Upper lobe of right lung (tissue), 1 donor: ENCODE results near the gene ACVR1B. TPM values are rescaled to one million over a fixed set of nuclear protein-coding genes. Genes with fewer than 3 reads are reported as not detected.
A peak's percentile ranks its signal among the peaks of the same experiment; 100 is the strongest.

Experiments used
- ATAC-seq: fragments of 200-7000 bp; cut with Tn5 transposase; one replicate; pipeline ENCODE4 v1.9.1; 2020; ENCODE audit warnings: mild to moderate bottlenecking, moderate library complexity
- DNase-seq: peaks from one replicate; pipeline ENCODE4 v3.0.0-alpha.2; 2020
- H3K27ac ChIP-seq: fragments of 200-600 bp; one replicate; pipeline ENCODE4 v1.8.0; 2022
- H3K27me3 ChIP-seq: fragments of 200-600 bp; one replicate; pipeline ENCODE4 v1.8.0; 2022; ENCODE audit warnings: mild to moderate bottlenecking
- H3K36me3 ChIP-seq: fragments of 200-600 bp; one replicate; pipeline ENCODE4 v1.8.0; 2022
- H3K4me1 ChIP-seq: fragments of 200-600 bp; one replicate; pipeline ENCODE4 v1.8.0; 2022
- H3K4me3 ChIP-seq: fragments of 200-600 bp; one replicate; pipeline ENCODE4 v1.8.0; 2022; ENCODE audit warnings: mild to moderate bottlenecking
- H3K9me3 ChIP-seq: fragments of 200-600 bp; one replicate; pipeline ENCODE4 v1.8.0; 2022
- CTCF ChIP-seq: fragments of 200-600 bp; IDR thresholded peaks from one replicate; pipeline ENCODE4 v1.8.0; 2022; ENCODE audit warnings: antibody characterized with exemption
- intact Hi-C: fragments of 100-400 bp; cut with DNase I; formaldehyde crosslinking; loops from one replicate; pipeline ENCODE4 v1.11.0; 2022
- total RNA-seq: library from RNA; stranded (reverse); fragmentation: NEBNext Ultra II Directional; extraction: Animal tissue kit (Norgen Biotek cat#: 25700); gene quantifications from one replicate; pipeline ENCODE4 v1.2.1, GENCODE V29; 2021
- donor health status: DM: no; HTN: yes; CAD: no; lungs with severe emphysema.

ACVR1B gene
- total RNA-seq, 1 donor from 2014 or later: 33.5 TPM

GRCh38 chr12:51941604-51942003 lies 9.9 kb upstream of the ACVR1B start:
- intact Hi-C loops: no loop called here
- DNase-seq: no peak

GRCh38 chr12:51942056-51942455 lies 9.4 kb upstream of the ACVR1B start:
- no peaks in the 10 kb centered on the region for H3K9me3 ChIP-seq
- intact Hi-C loops: no loop called here
- H3K27me3 ChIP-seq: no peaks in the 10 kb centered on the region
- no peak for ATAC-seq
- no peak overlapping the region for H3K27ac ChIP-seq
- no peak for DNase-seq
- H3K4me1 ChIP-seq: peaks cover 7% of the 10 kb centered on the region
- H3K4me3 ChIP-seq: no peak overlapping the region
- no peaks in the 10 kb centered on the region for H3K36me3 ChIP-seq
- no peak for TF ChIP-seq CTCF

More at GRCh38 chr12:51941604-51942003, 9.9 kb upstream of the ACVR1B start:
- Histone ChIP-seq H3K4me1 (peaks cover 7% of the 10 kb centered on the region), H3K9me3 (no peaks in the 10 kb centered on the region), H3K27ac (no peak overlapping the region), H3K27me3 (no peaks in the 10 kb centered on the region), H3K36me3 (no peaks in the 10 kb centered on the region), H3K4me3 (no peak overlapping the region)
- ATAC-seq: peak; percentile 17
- no peak for TF ChIP-seq CTCF

GRCh38 chr12:51942501-51943000 lies 8.9 kb upstream of the ACVR1B start:
- Histone ChIP-seq H3K36me3 (no peaks in the 10 kb centered on the region), H3K27me3 (no peaks in the 10 kb centered on the region), H3K27ac (no peak overlapping the region), H3K4me1 (peaks cover 7% of the 10 kb centered on the region), H3K4me3 (no peak overlapping the region), H3K9me3 (no peaks in the 10 kb centered on the region)
- no peak for TF ChIP-seq CTCF
- no peak for ATAC-seq
- intact Hi-C loops: no loop called here
- no peak for DNase-seq

GRCh38 chr12:51943346-51943745 lies 8.2 kb upstream of the ACVR1B start:
- no peak for TF ChIP-seq CTCF
- peaks cover 7% of the 10 kb centered on the region for H3K4me1 ChIP-seq
- ATAC-seq: no peak

GRCh38 chr12:51944608-51945233 lies 6.8 kb upstream of the ACVR1B start:
- no peaks in the 10 kb centered on the region for H3K9me3 ChIP-seq
- no peaks in the 10 kb centered on the region for H3K36me3 ChIP-seq
- H3K4me3 ChIP-seq: no peak overlapping the region
- H3K4me1 ChIP-seq: peaks cover 7% of the 10 kb centered on the region
- intact Hi-C loops: no loop called here
- no peak for TF ChIP-seq CTCF
- ATAC-seq: no peak
- no peak overlapping the region for H3K27ac ChIP-seq
- H3K27me3 ChIP-seq: no peaks in the 10 kb centered on the region
- DNase-seq: no peak

More at GRCh38 chr12:51943346-51943745, 8.2 kb upstream of the ACVR1B start:
- H3K4me3 ChIP-seq: no peak overlapping the region
- H3K36me3 ChIP-seq: no peaks in the 10 kb centered on the region
- H3K27me3 ChIP-seq: no peaks in the 10 kb centered on the region
- no peaks in the 10 kb centered on the region for H3K9me3 ChIP-seq
- DNase-seq: no peak
- H3K27ac ChIP-seq: no peak overlapping the region
- intact Hi-C loops: no loop called here
